H9 (cell line): ENCODE results near the gene TAS2R46. TPM values are rescaled to one million over a fixed set of nuclear protein-coding genes. Genes with fewer than 3 reads are reported as not detected.

Experiments used
- DNase-seq: peaks from one replicate; pipeline ENCODE4 v3.0.0-alpha.2; 2017
- H2AFZ ChIP-seq: one replicate; pipeline ENCODE4 v1.6.1; 2013; ENCODE audit warnings: mild to moderate bottlenecking, low read length, control low read depth, moderate library complexity
- H2AK5ac ChIP-seq: 2 replicates; pipeline ENCODE4 v1.6.1; 2013; ENCODE audit warnings: low read length, control low read depth, mixed read lengths; ENCODE audit not compliant: insufficient read length
- H2BK120ac ChIP-seq: one replicate; pipeline ENCODE4 v1.6.1; 2013; ENCODE audit warnings: low read depth, mild to moderate bottlenecking, low read length, control low read depth, inconsistent platforms; ENCODE audit not compliant: poor library complexity, severe bottlenecking
- H2BK12ac ChIP-seq: 2 replicates; pipeline ENCODE4 v1.6.1; 2013; ENCODE audit warnings: low read length, control low read depth, mixed read lengths, low read depth; ENCODE audit not compliant: insufficient read length
- H2BK15ac ChIP-seq: 2 replicates; pipeline ENCODE4 v1.6.1; 2013; ENCODE audit warnings: low read depth, low read length, control low read depth
- H2BK20ac ChIP-seq: one replicate; pipeline ENCODE4 v1.6.1; 2013; ENCODE audit warnings: low read depth, mild to moderate bottlenecking, low read length, control low read depth, inconsistent platforms; ENCODE audit not compliant: poor library complexity, severe bottlenecking
- H2BK5ac ChIP-seq: 2 replicates; pipeline ENCODE4 v1.6.1; 2013; ENCODE audit warnings: low read length, control low read depth, mixed read lengths; ENCODE audit not compliant: insufficient read length
- H3K14ac ChIP-seq: 2 replicates; pipeline ENCODE4 v1.6.1; 2013; ENCODE audit warnings: low read length, control low read depth; ENCODE audit not compliant: insufficient read depth
- H3K18ac ChIP-seq: 2 replicates; pipeline ENCODE4 v1.6.1; 2013; ENCODE audit warnings: low read depth, mild to moderate bottlenecking, mixed read lengths, low read length, control low read depth; ENCODE audit not compliant: insufficient read length
- H3K23ac ChIP-seq: 2 replicates; pipeline ENCODE4 v1.6.1; 2013; ENCODE audit warnings: low read length, control low read depth, mixed read lengths, low read depth; ENCODE audit not compliant: insufficient read length
- H3K23me2 ChIP-seq: 2 replicates; pipeline ENCODE4 v1.6.1; 2013; ENCODE audit warnings: low read depth, mild to moderate bottlenecking, mixed read lengths, low read length, control low read depth; ENCODE audit not compliant: insufficient read length, poor library complexity, severe bottlenecking
- H3K27ac ChIP-seq: 2 replicates; pipeline ENCODE4 v1.5.1; 2013; ENCODE audit warnings: low read length, control low read depth, mixed read lengths, low read depth; ENCODE audit not compliant: insufficient read length
- H3K27me3 ChIP-seq: 2 replicates; pipeline ENCODE4 v1.6.1; 2013; ENCODE audit warnings: low read length, control low read depth, inconsistent platforms; ENCODE audit not compliant: insufficient read depth
- H3K4ac ChIP-seq: 2 replicates; pipeline ENCODE4 v1.6.1; 2013; ENCODE audit warnings: low read depth, mild to moderate bottlenecking, control low read depth, inconsistent platforms, low read length, moderate library complexity
- H3K4me1 ChIP-seq: 2 replicates; pipeline ENCODE4 v1.6.1; 2013; ENCODE audit warnings: low read length, control low read depth, inconsistent platforms; ENCODE audit not compliant: insufficient read depth
- H3K4me2 ChIP-seq: 2 replicates; pipeline ENCODE4 v1.6.1; 2013; ENCODE audit warnings: low read length, control low read depth, mixed read lengths; ENCODE audit not compliant: insufficient read length, insufficient read depth
- H3K56ac ChIP-seq: 2 replicates; pipeline ENCODE4 v1.6.1; 2013; ENCODE audit warnings: low read depth, mild to moderate bottlenecking, mixed read lengths, low read length, control low read depth; ENCODE audit not compliant: insufficient read length
- H3K79me1 ChIP-seq: 2 replicates; pipeline ENCODE4 v1.6.1; 2013; ENCODE audit warnings: low read depth, mild to moderate bottlenecking, moderate library complexity, low read length, control low read depth, inconsistent platforms; ENCODE audit not compliant: insufficient read depth, poor library complexity, severe bottlenecking
- H3K79me2 ChIP-seq: 2 replicates; pipeline ENCODE4 v1.6.1; 2013; ENCODE audit warnings: low read length, control low read depth, inconsistent platforms; ENCODE audit not compliant: insufficient read depth
- H3K9ac ChIP-seq: 2 replicates; pipeline ENCODE4 v1.6.1; 2013; ENCODE audit warnings: low read length, control low read depth, mixed read lengths; ENCODE audit not compliant: insufficient read length; ENCODE audit errors: extremely low read depth
- H3K9me3 ChIP-seq: one replicate; pipeline ENCODE4 v1.6.1; 2013; ENCODE audit warnings: low read depth, low read length, inconsistent platforms; ENCODE audit not compliant: control insufficient read depth
- H3T11ph ChIP-seq: one replicate; pipeline ENCODE4 v1.6.1; 2013; ENCODE audit warnings: mild to moderate bottlenecking, low read length, control low read depth, inconsistent platforms
- H4K20me1 ChIP-seq: one replicate; pipeline ENCODE4 v1.6.1; 2013; ENCODE audit not compliant: control insufficient read depth, insufficient read length, insufficient read depth
- H4K5ac ChIP-seq: 2 replicates; pipeline ENCODE4 v1.6.1; 2013; ENCODE audit warnings: low read depth, mild to moderate bottlenecking, mixed read lengths, low read length, control low read depth; ENCODE audit not compliant: insufficient read length
- H4K8ac ChIP-seq: replicated peaks from 2 replicates; pipeline ENCODE4 v1.6.1; 2013; ENCODE audit warnings: low read length, control low read depth, mixed read lengths, low read depth; ENCODE audit not compliant: insufficient read length
- H4K91ac ChIP-seq: 2 replicates; pipeline ENCODE4 v1.6.1; 2013; ENCODE audit warnings: low read depth, mild to moderate bottlenecking, moderate library complexity, mixed read lengths, low read length, control low read depth; ENCODE audit not compliant: insufficient read length
- H3K27ac Mint-ChIP-seq, 3 experiments: 2 replicates in 2 of 3; 3 replicates in 1 of 3; pipeline ENCODE4 v1.8.0; 2020 to 2021; ENCODE audit warnings: mixed read lengths in 3 of 3, mild to moderate bottlenecking in 1 of 3, moderate library complexity in 1 of 3
- H3K27me3 Mint-ChIP-seq: 2 replicates; pipeline ENCODE4 v1.8.0; 2021; ENCODE audit warnings: low read depth, mild to moderate bottlenecking, moderate library complexity, mixed read lengths
- H3K36me3 Mint-ChIP-seq, 3 experiments: 2 replicates in 2 of 3; 3 replicates in 1 of 3; pipeline ENCODE4 v1.8.0; 2020 to 2021; ENCODE audit warnings: low read depth in 3 of 3, mixed read lengths in 3 of 3; ENCODE audit not compliant: insufficient read depth in 1 of 3
- H3K4me1 Mint-ChIP-seq, 2 experiments: 2 replicates each; pipeline ENCODE4 v1.8.0; 2020; ENCODE audit warnings: mixed read lengths in 2 of 2
- H3K4me3 Mint-ChIP-seq, 2 experiments: 2 replicates in 1 of 2; 3 replicates in 1 of 2; pipeline ENCODE4 v1.8.0; 2020 to 2021; ENCODE audit warnings: mild to moderate bottlenecking in 2 of 2, mixed read lengths in 2 of 2, moderate library complexity in 1 of 2
- H3K9me3 Mint-ChIP-seq, 2 experiments: 2 replicates in 1 of 2; 3 replicates in 1 of 2; pipeline ENCODE4 v1.8.0; 2020; ENCODE audit warnings: mild to moderate bottlenecking in 2 of 2, mixed read lengths in 2 of 2, moderate library complexity in 1 of 2
- CTCF ChIP-seq: fragments of 200-600 bp; sonication (generic); conservative IDR thresholded peaks from 3 replicates; pipeline ENCODE4 v1.8.0; 2021; ENCODE audit warnings: antibody characterized with exemption, mild to moderate bottlenecking
- WGBS: extraction: QIAGEN DNeasy Blood & Tissue Kit; methylation state at CpG from one replicate; pipeline ENCODE4 v1.1.7; 2013; ENCODE audit warnings: missing lambda C conversion rate, low lambda C conversion rate, mixed read lengths; ENCODE audit not compliant: insufficient read length; ENCODE audit errors: extremely low coverage; 5-methylcytosine and 5-hydroxymethylcytosine counted together
- total RNA-seq: library from RNA; stranded (reverse); gene quantifications from 2 replicates; pipeline ENCODE4 v1.2.1, GENCODE V29; 2021

The TAS2R46 gene
- total RNA-seq, 1 experiment from 2014 or later, result 1.2 TPM

- peaks cover 0 to 4% of the 10 kb centered on the region in 2 experiments; a peak in 2 of 5 replicates for H3K9me3 Mint-ChIP-seq
- Histone ChIP-seq H3K4me2 (no peak overlapping the region), H4K5ac (no peak overlapping the region), H3K27ac (no peak overlapping the region), H2AK5ac (no peak overlapping the region), H3K4ac (no peak overlapping the region), H2BK5ac (no peak overlapping the region), H3T11ph (no peak overlapping the region), H3K9ac (no peak overlapping the region), H3K56ac (no peak overlapping the region), H3K23ac (no peak overlapping the region), H2BK15ac (no peak overlapping the region), H3K18ac (no peak overlapping the region), H4K91ac (no peak overlapping the region), H3K79me2 (no peaks in the 10 kb centered on the region), H3K14ac (no peak overlapping the region), H3K27me3 (no peaks in the 10 kb centered on the region), H2BK120ac (no peak overlapping the region), H4K20me1 (no peaks in the 10 kb centered on the region), H4K8ac (no peak overlapping the region), H2AFZ (no peak overlapping the region), H2BK20ac (no peak overlapping the region), H3K79me1 (no peaks in the 10 kb centered on the region), H3K4me1 (no peaks in the 10 kb centered on the region), H2BK12ac (no peak overlapping the region), H3K9me3 (no peaks in the 10 kb centered on the region), H3K23me2 (no peaks in the 10 kb centered on the region)
- H3K36me3 Mint-ChIP-seq, result peaks cover 10 to 13% (median 12%) of the 10 kb centered on the region in 3 experiments
- WGBS, result no CpG with 5 or more reads among the region's 6 CpGs
- H3K27me3 Mint-ChIP-seq, result no peaks in the 10 kb centered on the region
- peak; percentile 67 for TF ChIP-seq CTCF
- DNase-seq, result peak; percentile 83
- H3K4me3 Mint-ChIP-seq, result no peak overlapping the region
- H3K27ac Mint-ChIP-seq, result no peak overlapping the region
- H3K4me1 Mint-ChIP-seq, result no peaks in the 10 kb centered on the region
Measured at GRCh38 chr12:11026118-11026517, 36.0 kb downstream of the TAS2R46 start.
